Gastrocnemius medialis (tissue), 4 donors: ENCODE results near the gene ABHD17C. TPM values are rescaled to one million over a fixed set of nuclear protein-coding genes. Genes with fewer than 3 reads are reported as not detected.
A peak's percentile ranks its signal among the peaks of the same experiment; 100 is the strongest.

ENCODE experiments used
- ATAC-seq, 2 donors: fragments of 150-250 bp; one replicate each; pipeline ENCODE4 v1.9.1; 2016
- DNase-seq, 2 donors: peaks; one replicate each; pipeline ENCODE4 v3.0.0-alpha.2; 2019
- H3K27ac ChIP-seq, 4 donors: fragments of 200-600 bp; sonication (generic); 1 replicate in 1 of 4; 2 replicates in 3 of 4; pipeline ENCODE4 v1.5.1; 2016 to 2018; ENCODE audit warnings: mild to moderate bottlenecking in 2 of 4, moderate library complexity in 1 of 4
- H3K27me3 ChIP-seq, 3 donors: fragments of 200-600 bp; sonication (generic) in 2 of 3; 1 replicate in 1 of 3; 2 replicates in 2 of 3; pipeline versions ENCODE4 v1.5.1 to v1.6.0; 2016 to 2019; ENCODE audit warnings: mild to moderate bottlenecking in 1 of 3, moderate library complexity in 1 of 3
- H3K36me3 ChIP-seq, 2 donors: fragments of 200-600 bp; sonication (generic) in 1 of 2; one replicate each; pipeline ENCODE4 v1.5.1; 2017 to 2018
- H3K4me1 ChIP-seq, 2 donors: fragments of 200-600 bp; sonication (generic) in 1 of 2; one replicate each; pipeline ENCODE4 v1.5.1; 2016 to 2017; ENCODE audit warnings: mild to moderate bottlenecking in 2 of 2
- H3K4me3 ChIP-seq, 4 donors: fragments of 200-600 bp; sonication (generic) in 3 of 4; 1 replicate in 1 of 4; 2 replicates in 3 of 4; pipeline ENCODE4 v1.5.1; 2016 to 2019; ENCODE audit warnings: mild to moderate bottlenecking in 2 of 4
- H3K9me3 ChIP-seq, 3 donors: fragments of 200-600 bp; sonication (generic) in 2 of 3; 1 replicate in 1 of 3; 2 replicates in 2 of 3; pipeline ENCODE4 v1.5.1; 2016 to 2019
- CTCF ChIP-seq, 5 experiments: fragments of 450-650 bp in 3 of 5; fragments of 200-600 bp in 2 of 5; sonication (generic) in 2 of 5; IDR thresholded peaks in 4 of 5; conservative IDR thresholded peaks in 1 of 5; 1 replicate in 4 of 5; 2 replicates in 1 of 5; pipeline ENCODE4 v1.5.1; 2016 to 2019; ENCODE audit warnings: antibody characterized with exemption in 5 of 5, mild to moderate bottlenecking in 3 of 5, moderate library complexity in 3 of 5
- POLR2A ChIP-seq, 2 donors: fragments of 450-650 bp; IDR thresholded peaks; one replicate each; pipeline ENCODE4 v1.6.1; 2017; ENCODE audit warnings: antibody characterized with exemption in 2 of 2, mild to moderate bottlenecking in 2 of 2, moderate library complexity in 2 of 2
- in situ Hi-C, 4 donors: fragments of 200-750 bp; cut with MboI; loops; one replicate each; pipeline versions ENCODE4 v1.15.0 to v1.8.0; 2017; ENCODE audit warnings: low sequenced_read_pairs in 4 of 4
- intact Hi-C: fragments of 100-400 bp; cut with DNase I; formaldehyde crosslinking; loops from one replicate; pipeline ENCODE4 v1.15.1; 2023; ENCODE audit warnings: low total_unique reads
- total RNA-seq, 4 donors: library from RNA; depleted of rRNA; stranded (reverse); fragments of >200 nt; gene quantifications; one replicate each; pipeline versions ENCODE4 v1.1.0 to v1.2.3, GENCODE V29; 2016

The ABHD17C gene
- total RNA-seq, 4 donors from 2014 or later, result 0.98 to 3.3 (median 2.5) TPM; not detected in 1

DNA sequence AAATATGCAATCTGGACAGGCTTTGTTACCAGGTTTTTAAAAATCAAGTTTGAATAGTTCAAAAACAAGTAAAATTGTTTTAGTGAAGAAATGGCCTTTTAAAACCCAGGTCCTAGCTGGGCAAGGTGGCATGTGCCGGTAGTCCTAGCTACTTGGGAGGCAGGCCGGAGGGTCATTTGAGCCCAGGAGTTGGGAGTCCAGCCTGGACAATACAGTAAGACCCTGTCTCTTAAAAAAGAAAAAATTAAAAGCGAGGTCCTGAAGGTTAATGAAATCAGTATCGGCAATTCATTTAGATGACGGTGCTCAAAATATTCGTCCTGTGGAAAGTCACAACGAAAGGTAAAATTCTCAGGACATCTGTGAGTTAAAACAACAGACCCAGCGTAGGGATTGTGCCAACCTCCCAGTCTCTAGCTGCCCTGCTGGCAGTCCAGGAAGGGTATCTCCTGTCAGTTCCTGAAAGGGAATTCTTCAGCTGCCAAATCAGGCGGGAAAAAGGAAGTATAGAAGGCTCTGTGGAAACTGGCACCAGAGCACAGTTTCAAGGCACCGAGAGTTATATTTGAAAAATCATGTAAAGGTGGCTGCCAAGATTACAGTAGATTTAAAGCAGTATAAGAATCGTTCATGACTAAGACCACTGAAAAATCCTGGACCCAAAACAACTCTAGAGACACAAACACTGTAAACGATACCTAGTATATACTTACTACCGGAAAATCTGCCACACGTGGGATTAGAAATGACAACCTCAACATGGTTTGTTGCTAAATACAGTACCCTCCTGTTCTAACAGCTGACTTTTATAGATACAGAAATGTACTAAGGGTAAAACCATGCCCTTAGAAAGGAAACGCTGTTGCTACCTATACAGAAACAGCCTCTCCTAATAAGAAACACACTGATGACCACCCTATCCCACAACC lies 1.2 kb upstream of the ABHD17C start:
- in situ Hi-C loops, result no loop called here
- Histone ChIP-seq H3K9me3 (no peaks in the 10 kb centered on the region), H3K27ac (peak overlapping the region; percentile 49 to 82 (median 70)), H3K4me1 (peaks cover 7 to 10% of the 10 kb centered on the region in 2 donors), H3K27me3 (no peaks in the 10 kb centered on the region), H3K36me3 (no peaks in the 10 kb centered on the region), H3K4me3 (peak overlapping the region; percentile 62 to 93 (median 82))
- ATAC-seq, result peak in 1 of 2 donors; percentile 40
- TF ChIP-seq POLR2A (IDR thresholded peaks at IDR 0.05), result no peak
- TF ChIP-seq CTCF (IDR thresholded peaks at IDR 0.05 in 4 of 5, conservative IDR thresholded peaks at IDR 0.05 in 1 of 5), result no peak
- intact Hi-C loops, result loop anchor here (2.0 to 10.0 kb wide), 2 partner anchors 83 to 291 kb away; partner anchors contain the start of gene MESD
- no peak for DNase-seq

DNA sequence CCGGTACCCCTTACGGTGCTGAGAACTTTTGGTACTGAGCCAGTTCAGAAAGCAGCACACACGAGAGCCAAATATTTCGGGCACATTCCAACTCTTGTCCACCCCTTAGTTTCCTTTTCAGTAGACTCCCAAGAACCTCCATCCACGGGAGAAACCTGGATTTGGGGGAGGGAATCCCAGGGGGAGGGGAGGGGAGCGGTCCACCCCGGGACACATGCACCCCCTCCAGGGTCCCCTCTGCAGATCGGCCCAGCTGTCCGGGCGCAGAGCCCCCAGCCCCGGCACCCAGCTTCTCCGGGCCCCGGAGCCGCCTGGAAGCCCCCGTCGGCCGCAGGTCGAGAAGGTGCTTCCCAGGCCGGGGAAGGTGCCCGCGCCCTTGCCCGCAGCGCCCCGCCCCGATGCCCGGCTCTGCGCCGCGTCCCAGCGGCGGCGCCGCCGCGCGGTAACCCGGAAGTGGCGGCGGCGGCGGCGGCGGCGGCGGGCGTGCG lies 455 bp upstream of the ABHD17C start:
- peaks cover 7 to 10% of the 10 kb centered on the region in 2 donors for H3K4me1 ChIP-seq
- DNase-seq, result no peak
- peak overlapping the region; percentile 62 to 93 (median 82) for H3K4me3 ChIP-seq
- no peaks in the 10 kb centered on the region for H3K9me3 ChIP-seq
- TF ChIP-seq POLR2A (IDR thresholded peaks at IDR 0.05) (no peak), CTCF (IDR thresholded peaks at IDR 0.05 in 4 of 5, conservative IDR thresholded peaks at IDR 0.05 in 1 of 5) (no peak)
- ATAC-seq, result peak; percentile 67 to 70
- no peaks in the 10 kb centered on the region for H3K27me3 ChIP-seq
- H3K27ac ChIP-seq, result peak overlapping the region; percentile 49 to 82 (median 70)
- no peaks in the 10 kb centered on the region for H3K36me3 ChIP-seq
- intact Hi-C loops, result loop anchor here (2.0 to 10.0 kb wide), 2 partner anchors 82 to 290 kb away; partner anchors contain the start of gene MESD
- in situ Hi-C loops, result no loop called here

- Histone ChIP-seq H3K4me3 (peak overlapping the region; percentile 46 to 65 (median 56)), H3K9me3 (no peaks in the 10 kb centered on the region), H3K27me3 (no peaks in the 10 kb centered on the region), H3K27ac (no peak overlapping the region), H3K4me1 (peaks cover 7 to 10% of the 10 kb centered on the region in 2 donors), H3K36me3 (no peaks in the 10 kb centered on the region)
- DNase-seq (no peak), ATAC-seq (no peak)
- in situ Hi-C loops (no loop called here), intact Hi-C loops (loop anchor here (2.0 to 10.0 kb wide), 2 partner anchors 81 to 289 kb away; partner anchors contain the start of gene MESD)
- no peak for TF ChIP-seq CTCF (IDR thresholded peaks at IDR 0.05 in 4 of 5, conservative IDR thresholded peaks at IDR 0.05 in 1 of 5)
- TF ChIP-seq POLR2A (IDR thresholded peaks at IDR 0.05), result no peak
Measured at GRCh38 chr15:80695911-80696661, 976 bp downstream of the ABHD17C start.

DNA sequence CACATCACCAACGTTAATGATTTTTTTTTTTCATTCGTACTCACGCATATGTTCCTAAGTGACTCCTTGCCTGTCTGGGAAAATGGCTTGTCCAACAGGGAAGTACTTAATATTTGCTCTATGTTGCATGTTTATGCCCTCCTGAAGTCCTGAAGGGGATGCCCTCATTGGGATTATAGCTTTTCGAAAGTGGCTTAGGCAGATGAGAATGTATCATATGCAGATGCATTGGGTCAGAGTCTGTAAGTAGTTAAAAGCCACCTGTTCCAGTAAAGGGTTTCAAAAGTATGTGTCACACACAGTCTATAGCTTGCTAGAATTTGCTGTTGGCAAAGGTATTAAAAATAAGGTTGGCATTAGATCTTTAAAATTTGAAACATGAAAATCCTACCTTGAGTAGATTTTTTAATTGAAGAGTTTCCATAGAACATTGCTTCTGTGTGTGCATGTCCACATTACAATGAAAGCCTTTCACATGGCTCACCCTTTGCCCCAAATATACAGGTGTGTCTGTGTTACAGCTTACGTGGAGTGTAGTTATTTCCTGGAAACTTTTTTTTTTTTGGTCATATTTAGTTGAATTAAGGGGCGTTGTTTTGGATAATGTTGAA lies 2.1 kb downstream of the ABHD17C start:
- Histone ChIP-seq H3K36me3 (no peaks in the 10 kb centered on the region), H3K27ac (no peak overlapping the region), H3K4me1 (peaks cover 7 to 10% of the 10 kb centered on the region in 2 donors), H3K27me3 (no peaks in the 10 kb centered on the region), H3K4me3 (no peak overlapping the region), H3K9me3 (no peaks in the 10 kb centered on the region)
- TF ChIP-seq POLR2A (IDR thresholded peaks at IDR 0.05), result no peak
- no peak for TF ChIP-seq CTCF (IDR thresholded peaks at IDR 0.05 in 4 of 5, conservative IDR thresholded peaks at IDR 0.05 in 1 of 5)
- ATAC-seq, result no peak
- in situ Hi-C loops, result no loop called here
- DNase-seq, result no peak
- intact Hi-C loops, result loop anchor here (10.0 kb wide), 1 partner anchor 288 kb away; the partner anchor contains the start of gene MESD
